SK-N-SH treated with all-trans-retinoic acid at 6 μM for 48 hours (cell line): ENCODE measurements around the gene KIAA0319L.

Experiments used
- ARNTL ChIP-seq: fragments of 450-650 bp; formaldehyde crosslinking; IDR thresholded peaks from 2 replicates; pipeline ENCODE4 v1.5.0; 2020; ENCODE audit warnings: low read depth, mild to moderate bottlenecking, moderate library complexity, borderline replicate concordance
- CSDC2 ChIP-seq: fragments of 250-450 bp; sonication (Bioruptor Pico); IDR thresholded peaks from 2 replicates; pipeline ENCODE4 v1.5.0; 2020; ENCODE audit warnings: mild to moderate bottlenecking, moderate library complexity
- POU6F1 ChIP-seq: fragments of 250-450 bp; sonication (Bioruptor Pico); IDR thresholded peaks from 2 replicates; pipeline ENCODE4 v1.8.0; 2021; ENCODE audit warnings: low read depth, mild to moderate bottlenecking, moderate library complexity, borderline replicate concordance
- SNAI2 ChIP-seq: fragments of 250-450 bp; sonication (Bioruptor Pico); IDR thresholded peaks from 2 replicates; pipeline ENCODE4 v1.5.0; 2020; ENCODE audit warnings: mild to moderate bottlenecking, moderate library complexity
- ZC3H10 ChIP-seq: fragments of 250-450 bp; sonication (Bioruptor Pico); IDR thresholded peaks from 2 replicates; pipeline ENCODE4 v1.5.1; 2021; ENCODE audit warnings: mild to moderate bottlenecking, moderate library complexity
- ZFP30 ChIP-seq: fragments of 450-650 bp; formaldehyde crosslinking; IDR thresholded peaks from 2 replicates; pipeline ENCODE4 v1.5.0; 2022; ENCODE audit warnings: mild to moderate bottlenecking, moderate library complexity
- ZNF8 ChIP-seq: fragments of 450-650 bp; formaldehyde crosslinking; IDR thresholded peaks from 2 replicates; pipeline ENCODE4 v1.5.0; 2020; ENCODE audit warnings: mild to moderate bottlenecking, moderate library complexity

GRCh38 chr1:35500439-35500838, 56.8 kb downstream of the KIAA0319L start:
- TF ChIP-seq ZNF8, result no peak
- no peak for TF ChIP-seq ARNTL (CRISPR knock-in tag)
- TF ChIP-seq ZFP30 (CRISPR knock-in tag), result no peak
- no peak for TF ChIP-seq POU6F1 (CRISPR knock-in tag)
- TF ChIP-seq CSDC2 (CRISPR knock-in tag), result no peak
- TF ChIP-seq ZC3H10 (CRISPR knock-in tag), result no peak
- no peak for TF ChIP-seq SNAI2
